ENCODE data around the gene MMP13. TPM values are rescaled to one million over a fixed set of nuclear protein-coding genes. Genes with fewer than 3 reads are reported as not detected.

Gene MMP13
- total RNA-seq, 1 experiment from 2014 or later: not detected

- Histone ChIP-seq H4K20me1 (ENCODE audit: control insufficient read depth, insufficient read depth, insufficient read length) (no peaks in the 10 kb centered on the region), H3K23me2 (ENCODE audit: insufficient read length, low read depth, low read length, poor library complexity, severe bottlenecking) (no peaks in the 10 kb centered on the region), H4K8ac (replicated peaks; ENCODE audit: insufficient read length, low read depth, low read length) (no peak overlapping the region), H2BK120ac (ENCODE audit: low read depth, low read length, poor library complexity, severe bottlenecking) (no peak overlapping the region), H3K9ac (ENCODE audit: extremely low read depth, insufficient read length, low read length) (no peak overlapping the region), H3K56ac (ENCODE audit: insufficient read length, low read depth, low read length) (no peak overlapping the region), H2BK12ac (ENCODE audit: insufficient read length, low read depth, low read length) (no peak overlapping the region), H3K9me3 (ENCODE audit: control insufficient read depth, low read depth, low read length) (no peaks in the 10 kb centered on the region), H2AFZ (ENCODE audit: low read length) (no peak overlapping the region), H3K27ac (ENCODE audit: insufficient read length, low read depth, low read length) (no peak overlapping the region), H2BK15ac (ENCODE audit: low read depth, low read length) (no peak overlapping the region), H3K79me1 (ENCODE audit: insufficient read depth, low read depth, low read length, poor library complexity, severe bottlenecking) (no peaks in the 10 kb centered on the region), H3K79me2 (ENCODE audit: insufficient read depth, low read length) (no peaks in the 10 kb centered on the region), H3K23ac (ENCODE audit: insufficient read length, low read depth, low read length) (no peak overlapping the region), H3K27me3 (ENCODE audit: insufficient read depth, low read length) (no peaks in the 10 kb centered on the region), H3K18ac (ENCODE audit: insufficient read length, low read depth, low read length) (no peak overlapping the region), H4K5ac (ENCODE audit: insufficient read length, low read depth, low read length) (no peak overlapping the region), H2AK5ac (ENCODE audit: insufficient read length, low read length) (no peak overlapping the region), H3K4me2 (ENCODE audit: insufficient read depth, insufficient read length, low read length) (no peak overlapping the region), H3K14ac (ENCODE audit: insufficient read depth, low read length) (no peak overlapping the region), H3T11ph (ENCODE audit: low read length) (no peak overlapping the region), H3K4ac (ENCODE audit: low read depth, low read length) (no peak overlapping the region), H2BK20ac (ENCODE audit: low read depth, low read length, poor library complexity, severe bottlenecking) (no peak overlapping the region), H2BK5ac (ENCODE audit: insufficient read length, low read length) (no peak overlapping the region), H3K4me1 (ENCODE audit: insufficient read depth, low read length) (no peaks in the 10 kb centered on the region), H4K91ac (ENCODE audit: insufficient read length, low read depth, low read length) (no peak overlapping the region)
- DNase-seq: no peak
- Mint-ChIP-seq H3K4me3 (no peak overlapping the region), H3K9me3 (0 out of 5 replicates have a peak, but pooled peaks cover 0 to 2% of the 10 kb centered on the region in 2 experiments), H3K4me1 (peaks cover 7 to 13% of the 10 kb centered on the region in 2 experiments), H3K36me3 (ENCODE audit: insufficient read depth in 1 of 3, low read depth in 3 of 3) (peaks cover 0 to 6% (median 5%) of the 10 kb centered on the region in 3 experiments; a peak in 3 of 7 replicates), H3K27me3 (ENCODE audit: low read depth) (no peaks in the 10 kb centered on the region; the same call in 1 of the 2 replicates), H3K27ac (no peak overlapping the region)
- TF ChIP-seq CTCF (conservative IDR thresholded peaks at IDR 0.05): no peak
- no CpG with 5 or more reads among the region's 6 CpGs for WGBS (ENCODE audit: extremely low coverage, insufficient read length, low lambda C conversion rate)
Measured at GRCh38 chr11:102936864-102937509, 18.5 kb downstream of the MMP13 start.

Measured in H9 (cell line).